Panc1 (cell line): ENCODE measurements around the gene CUL9.

ENCODE experiments used
- POLR2AphosphoS5 ChIP-seq: IDR thresholded peaks from 2 replicates; pipeline ENCODE4 v1.6.1; 2012; ENCODE audit warnings: mild to moderate bottlenecking, low read depth, low read length, moderate library complexity
- SIN3A ChIP-seq: IDR thresholded peaks from 2 replicates; pipeline ENCODE4 v1.6.1; 2012; ENCODE audit warnings: low read depth, mild to moderate bottlenecking, low read length, moderate library complexity, borderline replicate concordance; ENCODE audit not compliant: insufficient read depth
- TCF7L2 ChIP-seq: IDR thresholded peaks from 2 replicates; pipeline ENCODE4 v1.6.1; 2011; ENCODE audit warnings: mild to moderate bottlenecking, low read depth, low read length, inconsistent platforms
- TF ChIP-seq, protein P1 (sequence below): fragments of 450-650 bp; IDR thresholded peaks from 2 replicates; pipeline ENCODE4 v1.5.1; 2017; ENCODE audit warnings: mild to moderate bottlenecking
- TF ChIP-seq, protein P2 (sequence below), 2 experiments: IDR thresholded peaks; 2 replicates each; pipeline ENCODE4 v1.6.1; 2011 to 2012; ENCODE audit warnings: low read depth in 2 of 2, control low read depth in 1 of 2, low read length in 1 of 2, mild to moderate bottlenecking in 1 of 2, moderate library complexity in 1 of 2; ENCODE audit not compliant: insufficient read depth in 1 of 2

DNA sequence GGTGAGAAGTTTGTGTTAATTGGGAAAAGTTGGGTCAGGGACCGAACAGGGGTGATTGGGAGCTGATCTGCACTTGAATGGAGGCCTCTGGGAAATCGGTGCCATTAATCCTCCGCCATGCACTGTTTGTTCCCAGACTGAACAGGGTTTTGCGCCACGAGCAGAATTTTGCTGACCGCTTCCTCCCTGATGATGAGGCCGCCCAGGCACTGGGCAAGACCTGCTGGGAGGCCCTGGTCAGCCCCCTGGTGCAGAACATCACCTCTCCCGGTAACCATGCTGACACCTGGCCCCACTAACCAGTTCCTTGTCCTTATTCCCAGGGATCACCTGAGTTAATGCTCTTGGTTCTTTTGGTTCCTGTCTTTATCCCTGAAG lies 21.7 kb downstream of the CUL9 start:
- TF ChIP-seq, protein P1, sequence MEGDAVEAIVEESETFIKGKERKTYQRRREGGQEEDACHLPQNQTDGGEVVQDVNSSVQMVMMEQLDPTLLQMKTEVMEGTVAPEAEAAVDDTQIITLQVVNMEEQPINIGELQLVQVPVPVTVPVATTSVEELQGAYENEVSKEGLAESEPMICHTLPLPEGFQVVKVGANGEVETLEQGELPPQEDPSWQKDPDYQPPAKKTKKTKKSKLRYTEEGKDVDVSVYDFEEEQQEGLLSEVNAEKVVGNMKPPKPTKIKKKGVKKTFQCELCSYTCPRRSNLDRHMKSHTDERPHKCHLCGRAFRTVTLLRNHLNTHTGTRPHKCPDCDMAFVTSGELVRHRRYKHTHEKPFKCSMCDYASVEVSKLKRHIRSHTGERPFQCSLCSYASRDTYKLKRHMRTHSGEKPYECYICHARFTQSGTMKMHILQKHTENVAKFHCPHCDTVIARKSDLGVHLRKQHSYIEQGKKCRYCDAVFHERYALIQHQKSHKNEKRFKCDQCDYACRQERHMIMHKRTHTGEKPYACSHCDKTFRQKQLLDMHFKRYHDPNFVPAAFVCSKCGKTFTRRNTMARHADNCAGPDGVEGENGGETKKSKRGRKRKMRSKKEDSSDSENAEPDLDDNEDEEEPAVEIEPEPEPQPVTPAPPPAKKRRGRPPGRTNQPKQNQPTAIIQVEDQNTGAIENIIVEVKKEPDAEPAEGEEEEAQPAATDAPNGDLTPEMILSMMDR, result no peak
- TF ChIP-seq POLR2AphosphoS5, result no peak
- no peak for TF ChIP-seq SIN3A
- TF ChIP-seq, protein P2, sequence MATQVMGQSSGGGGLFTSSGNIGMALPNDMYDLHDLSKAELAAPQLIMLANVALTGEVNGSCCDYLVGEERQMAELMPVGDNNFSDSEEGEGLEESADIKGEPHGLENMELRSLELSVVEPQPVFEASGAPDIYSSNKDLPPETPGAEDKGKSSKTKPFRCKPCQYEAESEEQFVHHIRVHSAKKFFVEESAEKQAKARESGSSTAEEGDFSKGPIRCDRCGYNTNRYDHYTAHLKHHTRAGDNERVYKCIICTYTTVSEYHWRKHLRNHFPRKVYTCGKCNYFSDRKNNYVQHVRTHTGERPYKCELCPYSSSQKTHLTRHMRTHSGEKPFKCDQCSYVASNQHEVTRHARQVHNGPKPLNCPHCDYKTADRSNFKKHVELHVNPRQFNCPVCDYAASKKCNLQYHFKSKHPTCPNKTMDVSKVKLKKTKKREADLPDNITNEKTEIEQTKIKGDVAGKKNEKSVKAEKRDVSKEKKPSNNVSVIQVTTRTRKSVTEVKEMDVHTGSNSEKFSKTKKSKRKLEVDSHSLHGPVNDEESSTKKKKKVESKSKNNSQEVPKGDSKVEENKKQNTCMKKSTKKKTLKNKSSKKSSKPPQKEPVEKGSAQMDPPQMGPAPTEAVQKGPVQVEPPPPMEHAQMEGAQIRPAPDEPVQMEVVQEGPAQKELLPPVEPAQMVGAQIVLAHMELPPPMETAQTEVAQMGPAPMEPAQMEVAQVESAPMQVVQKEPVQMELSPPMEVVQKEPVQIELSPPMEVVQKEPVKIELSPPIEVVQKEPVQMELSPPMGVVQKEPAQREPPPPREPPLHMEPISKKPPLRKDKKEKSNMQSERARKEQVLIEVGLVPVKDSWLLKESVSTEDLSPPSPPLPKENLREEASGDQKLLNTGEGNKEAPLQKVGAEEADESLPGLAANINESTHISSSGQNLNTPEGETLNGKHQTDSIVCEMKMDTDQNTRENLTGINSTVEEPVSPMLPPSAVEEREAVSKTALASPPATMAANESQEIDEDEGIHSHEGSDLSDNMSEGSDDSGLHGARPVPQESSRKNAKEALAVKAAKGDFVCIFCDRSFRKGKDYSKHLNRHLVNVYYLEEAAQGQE (IDR thresholded peaks at IDR 0.05; ENCODE audit: insufficient read depth in 1 of 2, low read depth in 2 of 2, low read length in 1 of 2), result no peak
- no peak for TF ChIP-seq TCF7L2
